MCF 10A (cell line): ENCODE data around the gene ST7. TPM values are rescaled to one million over a fixed set of nuclear protein-coding genes. Genes with fewer than 3 reads are reported as not detected.
A peak's percentile ranks its signal among the peaks of the same experiment; 100 is the strongest.

Experiments used
- BruUV-seq: library from RNA; stranded (reverse); fragments of 400-500 nt; replicated peaks from 2 replicates; lab custom pipeline; 2021; lab: Mats Ljungman, UMichigan
- CTCF ChIA-PET: fragments of 300-600 bp; sonication (Branson Sonifier 250); formaldehyde crosslinking; extraction: SDS; loops from one replicate; lab custom pipeline; 2021; ENCODE audit warnings: antibody characterized with exemption, inconsistent platforms; lab: Yijun Ruan, JAX
- POLR2A ChIA-PET: fragments of 300-600, 350-650 bp; sonication (Branson Sonifier 250); formaldehyde crosslinking; extraction: SDS; loops from one replicate; lab custom pipeline; 2020; ENCODE audit warnings: antibody characterized with exemption, inconsistent platforms; lab: Yijun Ruan, JAX
- DNase-seq: peaks from one replicate; pipeline ENCODE4 v3.0.0-alpha.2; 2018; ENCODE audit not compliant: unreplicated experiment
- H3K27ac Mint-ChIP-seq: one replicate; pipeline ENCODE4 v1.8.0; 2022; ENCODE audit warnings: mild to moderate bottlenecking, low read depth, mixed read lengths; ENCODE audit not compliant: unreplicated experiment
- H3K27me3 Mint-ChIP-seq: one replicate; pipeline ENCODE4 v1.8.0; 2022; ENCODE audit warnings: mixed read lengths; ENCODE audit not compliant: insufficient read depth, unreplicated experiment
- H3K36me3 Mint-ChIP-seq: one replicate; pipeline ENCODE4 v1.8.0; 2022; ENCODE audit warnings: mild to moderate bottlenecking, moderate library complexity, mixed read lengths; ENCODE audit not compliant: insufficient read depth, unreplicated experiment
- H3K4me1 Mint-ChIP-seq: one replicate; pipeline ENCODE4 v1.8.0; 2022; ENCODE audit warnings: mixed read lengths; ENCODE audit not compliant: insufficient read depth, unreplicated experiment
- H3K4me3 Mint-ChIP-seq: one replicate; pipeline ENCODE4 v1.8.0; 2022; ENCODE audit warnings: mild to moderate bottlenecking, moderate library complexity, mixed read lengths; ENCODE audit not compliant: unreplicated experiment
- H3K9me3 Mint-ChIP-seq: one replicate; pipeline ENCODE4 v1.8.0; 2022; ENCODE audit warnings: mixed read lengths; ENCODE audit not compliant: unreplicated experiment
- intact Hi-C: fragments of 100-400 bp; cut with micrococcal nuclease; formaldehyde crosslinking; loops from 2 replicates; pipeline ENCODE4 v1.14.1; 2022
- total RNA-seq: library from RNA; stranded (reverse); gene quantifications from 2 replicates; pipeline ENCODE4 v1.2.3, GENCODE V29; 2022
- TF ChIP-seq, protein P1 (sequence below): fragments of 200-600 bp; IDR thresholded peaks from one replicate; pipeline ENCODE4 v1.8.0; 2022; ENCODE audit warnings: antibody characterized with exemption, mild to moderate bottlenecking; ENCODE audit not compliant: unreplicated experiment

The ST7 gene
- total RNA-seq, 1 experiment from 2014 or later: 18.5 TPM

DNA sequence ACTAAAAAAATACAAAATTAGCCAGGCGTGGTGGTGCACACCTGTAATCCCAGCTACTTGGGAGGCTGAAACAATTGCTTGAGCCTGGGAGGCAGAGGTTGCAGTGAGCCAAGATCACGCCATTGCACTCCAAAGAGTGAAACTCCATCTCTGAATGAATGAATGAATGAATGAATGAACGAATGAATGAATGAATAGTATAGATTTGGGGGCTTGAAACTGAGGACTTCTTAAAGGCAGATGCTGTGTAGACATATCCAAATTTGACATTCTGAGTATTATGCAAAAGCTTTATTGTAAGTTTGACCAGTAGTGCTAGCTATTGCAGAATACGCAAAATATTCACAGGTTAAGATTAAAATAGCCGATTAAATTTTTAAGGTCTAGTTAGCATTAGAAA, 30.8 kb upstream of the ST7 start:
- no peaks in the 10 kb centered on the region for H3K27me3 Mint-ChIP-seq
- intact Hi-C loops: no loop called here
- TF ChIP-seq, protein P1, sequence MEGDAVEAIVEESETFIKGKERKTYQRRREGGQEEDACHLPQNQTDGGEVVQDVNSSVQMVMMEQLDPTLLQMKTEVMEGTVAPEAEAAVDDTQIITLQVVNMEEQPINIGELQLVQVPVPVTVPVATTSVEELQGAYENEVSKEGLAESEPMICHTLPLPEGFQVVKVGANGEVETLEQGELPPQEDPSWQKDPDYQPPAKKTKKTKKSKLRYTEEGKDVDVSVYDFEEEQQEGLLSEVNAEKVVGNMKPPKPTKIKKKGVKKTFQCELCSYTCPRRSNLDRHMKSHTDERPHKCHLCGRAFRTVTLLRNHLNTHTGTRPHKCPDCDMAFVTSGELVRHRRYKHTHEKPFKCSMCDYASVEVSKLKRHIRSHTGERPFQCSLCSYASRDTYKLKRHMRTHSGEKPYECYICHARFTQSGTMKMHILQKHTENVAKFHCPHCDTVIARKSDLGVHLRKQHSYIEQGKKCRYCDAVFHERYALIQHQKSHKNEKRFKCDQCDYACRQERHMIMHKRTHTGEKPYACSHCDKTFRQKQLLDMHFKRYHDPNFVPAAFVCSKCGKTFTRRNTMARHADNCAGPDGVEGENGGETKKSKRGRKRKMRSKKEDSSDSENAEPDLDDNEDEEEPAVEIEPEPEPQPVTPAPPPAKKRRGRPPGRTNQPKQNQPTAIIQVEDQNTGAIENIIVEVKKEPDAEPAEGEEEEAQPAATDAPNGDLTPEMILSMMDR: no peak
- no peak overlapping the region for H3K4me3 Mint-ChIP-seq
- ChIA-PET POLR2A (no interaction called here), CTCF (no interaction called here)
- H3K36me3 Mint-ChIP-seq: peaks cover 51% of the 10 kb centered on the region
- no peaks in the 10 kb centered on the region for H3K9me3 Mint-ChIP-seq
- BruUV-seq: no TSS peak
- no peaks in the 10 kb centered on the region for H3K4me1 Mint-ChIP-seq
- H3K27ac Mint-ChIP-seq: no peak overlapping the region
- no peak for DNase-seq

DNA sequence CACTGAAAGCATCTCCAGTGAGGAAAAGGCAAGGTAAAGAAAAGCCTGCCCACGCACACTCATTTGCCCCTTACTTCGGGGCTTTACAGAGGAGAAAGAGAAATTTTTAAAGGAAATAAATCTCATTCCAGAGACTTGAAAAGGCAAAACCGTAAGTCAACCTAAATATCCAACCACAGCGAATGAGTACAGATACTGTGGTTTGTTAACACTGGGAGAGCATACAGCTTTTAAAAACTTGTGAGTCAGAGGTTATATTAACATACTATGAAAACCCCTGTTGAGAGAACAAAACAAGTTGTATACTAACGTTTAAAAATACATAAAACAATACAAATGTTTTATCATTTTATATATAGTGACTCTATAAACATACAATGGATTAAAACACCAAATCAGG, 28.6 kb upstream of the ST7 start:
- CTCF ChIA-PET: interaction anchor here (0.6 to 1.6 kb wide), 6 partner anchors 30 to 714 kb away, joined by 3 to 4 read pairs (median 3); partner anchors contain the start of gene TES
- Mint-ChIP-seq H3K4me1 (no peaks in the 10 kb centered on the region), H3K27me3 (no peaks in the 10 kb centered on the region), H3K9me3 (no peaks in the 10 kb centered on the region), H3K27ac (no peak overlapping the region), H3K36me3 (peaks cover 30% of the 10 kb centered on the region), H3K4me3 (no peak overlapping the region)
- BruUV-seq: no TSS peak
- no peak for DNase-seq
- TF ChIP-seq, protein P1: no peak
- intact Hi-C loops: no loop called here
- POLR2A ChIA-PET: interaction anchor here (0.6 to 1.1 kb wide), 2 partner anchors 27 to 29 kb away, joined by 3 read pairs; partner anchors contain the start of gene ST7

- TF ChIP-seq, protein P1: no peak
These were observed 24.3 kb upstream of the ST7 start for GRCh38 chr7:116929021-116929420.

GRCh38 chr7:116929914-116930913, 23.1 kb upstream of the ST7 start:
- H3K9me3 Mint-ChIP-seq: no peaks in the 10 kb centered on the region
- H3K27ac Mint-ChIP-seq: no peak overlapping the region
- intact Hi-C loops: loop anchor here (1.0 to 5.0 kb wide), 5 partner anchors 55 to 457 kb away; no protein-coding TSS in a partner anchor
- peaks cover 6% of the 10 kb centered on the region for H3K4me1 Mint-ChIP-seq
- TF ChIP-seq, protein P1: peak; percentile 84
- POLR2A ChIA-PET: interaction anchor here (0.6 to 1.6 kb wide), 4 partner anchors 10 to 197 kb away, joined by 3 to 5 read pairs (median 3); partner anchors contain the start of gene ST7
- BruUV-seq: no TSS peak
- no peaks in the 10 kb centered on the region for H3K36me3 Mint-ChIP-seq
- no peak overlapping the region for H3K4me3 Mint-ChIP-seq
- CTCF ChIA-PET: interaction anchor here (0.6 to 7.1 kb wide), 35 partner anchors 8 to 772 kb away, joined by 3 to 91 read pairs (median 5); no protein-coding TSS in a partner anchor
- peak; percentile 84 for DNase-seq
- H3K27me3 Mint-ChIP-seq: no peaks in the 10 kb centered on the region

More at GRCh38 chr7:116929021-116929420, 24.3 kb upstream of the ST7 start:
- BruUV-seq: no TSS peak
- intact Hi-C loops: no loop called here
- H3K4me3 Mint-ChIP-seq: no peak overlapping the region
- peaks cover 6% of the 10 kb centered on the region for H3K4me1 Mint-ChIP-seq
- DNase-seq: no peak
- no peaks in the 10 kb centered on the region for H3K27me3 Mint-ChIP-seq
- no peaks in the 10 kb centered on the region for H3K36me3 Mint-ChIP-seq
- POLR2A ChIA-PET: interaction anchor here (0.7 to 1.2 kb wide), 3 partner anchors 12 to 83 kb away, joined by 3 to 4 read pairs (median 3); no protein-coding TSS in a partner anchor
- CTCF ChIA-PET: interaction anchor here (0.7 to 7.1 kb wide), 18 partner anchors 9 to 796 kb away, joined by 3 to 91 read pairs (median 7); no protein-coding TSS in a partner anchor
- no peaks in the 10 kb centered on the region for H3K9me3 Mint-ChIP-seq
- no peak overlapping the region for H3K27ac Mint-ChIP-seq
